Measurements from ENCODE around the gene MNAT1. TPM values are rescaled to one million over a fixed set of nuclear protein-coding genes. Genes with fewer than 3 reads are reported as not detected.

Gene MNAT1
- total and polyA plus RNA-seq, 10 donors, result 11.9 to 34.3 (median 22.0) TPM

DNA sequence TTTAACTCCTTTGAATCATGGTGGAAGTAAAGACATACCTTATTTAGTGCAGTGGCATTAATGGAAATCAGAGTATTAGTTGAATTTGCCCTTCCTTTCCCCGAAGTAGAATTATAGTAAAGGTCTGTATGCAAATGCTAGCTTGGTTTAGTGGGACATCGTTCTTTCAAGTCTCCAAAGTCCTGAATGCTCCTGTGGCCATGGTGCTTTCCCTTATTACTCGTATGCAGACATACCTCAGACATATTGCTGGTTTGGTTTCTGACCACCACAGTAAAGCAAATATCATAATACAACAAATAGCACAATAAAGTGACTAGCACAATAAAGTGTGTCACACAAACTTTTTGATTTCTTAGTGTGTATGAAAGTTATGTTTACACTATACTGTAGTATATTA, 52.3 kb downstream of the MNAT1 start:
- 78 to 85% (median 82%) methylated on average over 3 of the region's 3 CpGs for WGBS, 5 donors
- no peaks in the 10 kb centered on the region for H3K4me1 ChIP-seq
- TF ChIP-seq POLR2AphosphoS5 (IDR thresholded peaks at IDR 0.05), result no peak
- TF ChIP-seq CTCF (IDR thresholded peaks at IDR 0.05 in 8 of 11, conservative IDR thresholded peaks at IDR 0.05 in 3 of 11), result no peak
- no peak for TF ChIP-seq POLR2A (IDR thresholded peaks at IDR 0.05)

GRCh38 chr14:60789656-60790055, 55.1 kb downstream of the MNAT1 start:
- intact Hi-C loops (cut with DNase I; ENCODE audit: low total_unique reads), result no loop called here
- H3K27me3 ChIP-seq (replicated peaks in 1 of 7), result no peaks in the 10 kb centered on the region
- H3K4me3 ChIP-seq, result no peak overlapping the region
- H3K4me1 ChIP-seq, result no peaks in the 10 kb centered on the region
- peaks cover 0 to 20% (median 0%) of the 10 kb centered on the region in 6 donors for H3K36me3 ChIP-seq
- H3K27ac ChIP-seq, result no peak overlapping the region
- DNase-seq, result no peak
- TF ChIP-seq POLR2A (IDR thresholded peaks at IDR 0.05) (no peak), POLR2AphosphoS5 (IDR thresholded peaks at IDR 0.05) (no peak), CTCF (IDR thresholded peaks at IDR 0.05 in 8 of 11, conservative IDR thresholded peaks at IDR 0.05 in 3 of 11) (no peak)
- 78 to 100% (median 98%) methylated on average over 1 of the region's 1 CpG for WGBS, 5 donors
- H3K9me3 ChIP-seq, result peaks cover 0 to 20% (median 16%) of the 10 kb centered on the region in 8 donors

More for the DNA sequence above, 52.3 kb downstream of the MNAT1 start:
- intact Hi-C loops (cut with DNase I; ENCODE audit: low total_unique reads), result no loop called here
- H3K36me3 ChIP-seq, result peaks cover 0 to 11% (median 0%) of the 10 kb centered on the region in 6 donors
- no peak overlapping the region for H3K4me3 ChIP-seq
- no peak for DNase-seq
- no peak overlapping the region for H3K27ac ChIP-seq
- H3K9me3 ChIP-seq, result no peaks in the 10 kb centered on the region
- H3K27me3 ChIP-seq (replicated peaks in 1 of 7), result no peaks in the 10 kb centered on the region

DNA sequence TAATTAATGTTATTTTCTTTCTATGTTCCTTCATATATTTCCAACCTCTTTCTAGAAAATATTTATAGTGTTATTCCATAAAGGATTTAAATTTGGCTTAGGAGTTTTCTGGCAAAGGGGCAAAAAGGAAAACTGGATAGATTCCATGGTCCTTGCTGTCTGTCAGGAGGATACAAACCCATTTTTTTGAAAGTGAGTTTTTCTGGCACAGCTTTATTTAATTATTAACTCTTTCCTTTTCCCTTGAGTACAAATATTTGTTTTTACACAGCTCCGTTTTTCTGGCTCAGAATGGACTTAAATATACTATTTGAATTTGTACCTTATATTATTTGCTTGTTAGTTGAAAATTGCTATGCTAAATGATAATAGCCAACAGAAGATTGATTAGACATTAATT, 56.3 kb downstream of the MNAT1 start:
- DNase-seq, result no peak
- H3K4me1 ChIP-seq, result no peaks in the 10 kb centered on the region
- peaks cover 0 to 20% (median 0%) of the 10 kb centered on the region in 6 donors for H3K36me3 ChIP-seq
- H3K4me3 ChIP-seq, result no peak overlapping the region
- H3K9me3 ChIP-seq, result peaks cover 0 to 20% (median 16%) of the 10 kb centered on the region in 8 donors
- TF ChIP-seq CTCF (IDR thresholded peaks at IDR 0.05 in 8 of 11, conservative IDR thresholded peaks at IDR 0.05 in 3 of 11) (no peak), POLR2AphosphoS5 (IDR thresholded peaks at IDR 0.05) (no peak), POLR2A (IDR thresholded peaks at IDR 0.05) (no peak)
- H3K27me3 ChIP-seq (replicated peaks in 1 of 7), result no peaks in the 10 kb centered on the region
- WGBS, 5 donors, result 90 to 98% (median 93%) methylated on average over 1 of the region's 1 CpG
- intact Hi-C loops (cut with DNase I; ENCODE audit: low total_unique reads), result no loop called here
- H3K27ac ChIP-seq, result no peak overlapping the region

DNA sequence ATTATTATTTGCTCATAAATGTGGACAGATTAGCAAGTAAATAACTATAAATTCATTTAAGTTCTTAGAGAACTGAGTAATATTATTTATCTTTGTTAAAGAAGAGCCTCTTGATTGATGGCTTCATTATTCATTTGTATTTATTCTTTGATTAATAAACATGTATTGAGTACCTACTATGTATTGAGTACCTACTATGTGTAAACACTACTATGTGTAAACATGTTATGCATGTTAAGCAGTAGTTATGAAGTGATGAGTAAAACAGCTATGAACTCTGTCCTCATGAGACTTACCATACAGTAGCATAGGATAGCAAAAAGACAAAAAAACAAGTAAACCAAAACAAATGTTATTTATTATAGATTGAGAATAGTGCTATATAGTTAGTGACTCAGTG, 61.9 kb downstream of the MNAT1 start:
- intact Hi-C loops (cut with DNase I; ENCODE audit: low total_unique reads), result no loop called here
- no peak overlapping the region for H3K27ac ChIP-seq
- no peaks in the 10 kb centered on the region for H3K27me3 ChIP-seq (replicated peaks in 1 of 7)

More for the DNA sequence above, 61.9 kb downstream of the MNAT1 start:
- DNase-seq, result no peak
- peaks cover 0 to 50% (median 4%) of the 10 kb centered on the region in 6 donors for H3K36me3 ChIP-seq
- no peaks in the 10 kb centered on the region for H3K4me1 ChIP-seq
- peaks cover 0 to 20% (median 16%) of the 10 kb centered on the region in 8 donors for H3K9me3 ChIP-seq
- TF ChIP-seq CTCF (IDR thresholded peaks at IDR 0.05 in 8 of 11, conservative IDR thresholded peaks at IDR 0.05 in 3 of 11), result no peak
- TF ChIP-seq POLR2A (IDR thresholded peaks at IDR 0.05), result no peak
- no peak for TF ChIP-seq POLR2AphosphoS5 (IDR thresholded peaks at IDR 0.05)
- no peak overlapping the region for H3K4me3 ChIP-seq

Measured in spleen (tissue), 11 donors.